ENCODE data around the gene C5orf52. TPM values are rescaled to one million over a fixed set of nuclear protein-coding genes. Genes with fewer than 3 reads are reported as not detected.

Gene C5orf52
- polyA plus RNA-seq, 2 of the 4 experiments (the other 2 are of a cell fraction) = not detected

DNA sequence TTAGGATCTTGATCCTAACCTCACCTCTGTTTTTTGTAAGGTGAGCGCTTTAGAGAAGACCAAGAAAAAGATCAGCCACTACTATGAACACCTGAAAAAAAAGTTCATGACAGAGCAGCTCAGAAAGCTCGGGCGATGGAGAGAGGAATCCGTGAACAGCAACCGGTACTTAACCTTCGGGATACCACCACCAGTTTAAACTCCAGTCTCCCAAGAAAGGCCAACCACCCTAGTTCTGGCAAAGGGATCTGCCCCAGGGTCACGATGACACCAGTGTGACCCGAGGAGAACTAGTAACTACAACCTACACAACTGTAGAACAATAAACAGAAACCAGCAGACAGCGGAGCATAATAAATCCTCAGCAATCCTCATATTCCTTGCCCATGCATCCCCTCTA is 8.5 kb downstream of the C5orf52 start:
- H3K4me3 ChIP-seq = no peak overlapping the region
- FAIRE-seq (no peak), DNase-seq (ENCODE audit: low read depth in 1 of 2, low spot score in 1 of 2) (no peak), ATAC-seq (no peak)
- ChIA-PET CTCF (interaction anchor here (0.5 to 1.3 kb wide), 2 partner anchors 39 to 106 kb away, joined by 3 to 6 read pairs; no protein-coding TSS in a partner anchor), POLR2A (no interaction called here)
- 72% methylated on average over 9 of the region's 9 CpGs for WGBS (ENCODE audit: missing lambda C conversion rate)
- no peak overlapping the region for H3K27ac ChIP-seq
- TF ChIP-seq POLR2AphosphoS2 (conservative IDR thresholded peaks at IDR 0.05; ENCODE audit: low read length) (no peak), TFCP2L1 (CRISPR knock-in tag; IDR thresholded peaks at IDR 0.05) (no peak), EHF (CRISPR knock-in tag; IDR thresholded peaks at IDR 0.05) (no peak), ZNF302 (CRISPR knock-in tag; IDR thresholded peaks at IDR 0.05) (no peak), ZC3H11A (IDR thresholded peaks at IDR 0.05) (no peak), HOXB5 (CRISPR knock-in tag; IDR thresholded peaks at IDR 0.05) (no peak), FOXS1 (CRISPR knock-in tag; IDR thresholded peaks at IDR 0.05) (no peak), MAFK (IDR thresholded peaks at IDR 0.05; ENCODE audit: partially characterized antibody) (no peak), MYC (IDR thresholded peaks at IDR 0.05; ENCODE audit: borderline replicate concordance, low read length) (no peak), GATA3 (IDR thresholded peaks at IDR 0.05; ENCODE audit: borderline replicate concordance) (no peak), NFE2L2 (conservative IDR thresholded peaks at IDR 0.05; ENCODE audit: low read length) (no peak), ZFP36 (IDR thresholded peaks at IDR 0.05; ENCODE audit: borderline replicate concordance, partially characterized antibody) (no peak), EHMT2 (IDR thresholded peaks at IDR 0.05; ENCODE audit: low read depth) (no peak), BHLHE40 (IDR thresholded peaks at IDR 0.05; ENCODE audit: low read depth, low read length) (no peak)
- TF ChIP-seq, protein P1, sequence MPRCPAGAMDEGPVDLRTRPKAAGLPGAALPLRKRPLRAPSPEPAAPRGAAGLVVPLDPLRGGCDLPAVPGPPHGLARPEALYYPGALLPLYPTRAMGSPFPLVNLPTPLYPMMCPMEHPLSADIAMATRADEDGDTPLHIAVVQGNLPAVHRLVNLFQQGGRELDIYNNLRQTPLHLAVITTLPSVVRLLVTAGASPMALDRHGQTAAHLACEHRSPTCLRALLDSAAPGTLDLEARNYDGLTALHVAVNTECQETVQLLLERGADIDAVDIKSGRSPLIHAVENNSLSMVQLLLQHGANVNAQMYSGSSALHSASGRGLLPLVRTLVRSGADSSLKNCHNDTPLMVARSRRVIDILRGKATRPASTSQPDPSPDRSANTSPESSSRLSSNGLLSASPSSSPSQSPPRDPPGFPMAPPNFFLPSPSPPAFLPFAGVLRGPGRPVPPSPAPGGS (IDR thresholded peaks at IDR 0.05) = no peak
- TF ChIP-seq, protein P2, sequence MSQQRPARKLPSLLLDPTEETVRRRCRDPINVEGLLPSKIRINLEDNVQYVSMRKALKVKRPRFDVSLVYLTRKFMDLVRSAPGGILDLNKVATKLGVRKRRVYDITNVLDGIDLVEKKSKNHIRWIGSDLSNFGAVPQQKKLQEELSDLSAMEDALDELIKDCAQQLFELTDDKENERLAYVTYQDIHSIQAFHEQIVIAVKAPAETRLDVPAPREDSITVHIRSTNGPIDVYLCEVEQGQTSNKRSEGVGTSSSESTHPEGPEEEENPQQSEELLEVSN (IDR thresholded peaks at IDR 0.05; ENCODE audit: borderline replicate concordance, low read depth) = no peak
- TF ChIP-seq, protein P3, sequence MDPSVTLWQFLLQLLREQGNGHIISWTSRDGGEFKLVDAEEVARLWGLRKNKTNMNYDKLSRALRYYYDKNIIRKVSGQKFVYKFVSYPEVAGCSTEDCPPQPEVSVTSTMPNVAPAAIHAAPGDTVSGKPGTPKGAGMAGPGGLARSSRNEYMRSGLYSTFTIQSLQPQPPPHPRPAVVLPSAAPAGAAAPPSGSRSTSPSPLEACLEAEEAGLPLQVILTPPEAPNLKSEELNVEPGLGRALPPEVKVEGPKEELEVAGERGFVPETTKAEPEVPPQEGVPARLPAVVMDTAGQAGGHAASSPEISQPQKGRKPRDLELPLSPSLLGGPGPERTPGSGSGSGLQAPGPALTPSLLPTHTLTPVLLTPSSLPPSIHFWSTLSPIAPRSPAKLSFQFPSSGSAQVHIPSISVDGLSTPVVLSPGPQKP (IDR thresholded peaks at IDR 0.05; ENCODE audit: low read depth, low read length) = no peak
- TF ChIP-seq, protein P4, sequence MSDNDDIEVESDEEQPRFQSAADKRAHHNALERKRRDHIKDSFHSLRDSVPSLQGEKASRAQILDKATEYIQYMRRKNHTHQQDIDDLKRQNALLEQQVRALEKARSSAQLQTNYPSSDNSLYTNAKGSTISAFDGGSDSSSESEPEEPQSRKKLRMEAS (IDR thresholded peaks at IDR 0.05) = no peak
- H3K4me1 ChIP-seq = no peaks in the 10 kb centered on the region
- no peak overlapping the region for H3K4me2 ChIP-seq
- H3K9me3 ChIP-seq = no peaks in the 10 kb centered on the region

DNA sequence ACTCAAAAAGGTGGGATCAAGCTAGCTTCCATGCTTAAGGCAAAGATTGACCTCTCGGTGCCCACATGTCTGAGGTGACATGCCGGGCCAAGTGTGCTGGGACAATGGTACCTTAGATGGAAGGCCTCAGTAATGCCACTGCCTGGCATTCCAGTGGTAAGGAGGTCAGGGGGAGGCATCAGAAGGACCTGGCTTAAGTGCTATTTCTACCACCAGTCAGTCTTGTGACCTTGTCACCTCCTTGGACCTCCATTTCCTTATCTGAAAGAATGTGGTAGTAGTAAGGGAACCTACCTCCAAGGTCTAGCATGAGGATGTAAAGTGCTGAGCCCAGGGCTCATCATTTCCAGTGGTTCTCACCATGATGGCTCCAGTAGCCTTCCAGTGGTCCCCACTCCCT is 8.9 kb downstream of the C5orf52 start:
- CTCF ChIA-PET = interaction anchor here (0.5 to 2.3 kb wide), 3 partner anchors 38 to 107 kb away, joined by 3 to 8 read pairs (median 3); partner anchors contain the start of gene LSM11
- Histone ChIP-seq H3K4me2 (no peak overlapping the region), H3K4me1 (no peaks in the 10 kb centered on the region), H3K4me3 (no peak overlapping the region), H3K9me3 (no peaks in the 10 kb centered on the region), H3K27ac (no peak overlapping the region)
- POLR2A ChIA-PET = no interaction called here
- WGBS (ENCODE audit: missing lambda C conversion rate) = 89% methylated on average over 2 of the region's 2 CpGs
- TF ChIP-seq POLR2A (IDR thresholded peaks at IDR 0.05; ENCODE audit: low read length) (no peak), RFX5 (IDR thresholded peaks at IDR 0.05) (no peak), NFE2L2 (conservative IDR thresholded peaks at IDR 0.05; ENCODE audit: low read length) (no peak), ZFP36 (IDR thresholded peaks at IDR 0.05; ENCODE audit: borderline replicate concordance, partially characterized antibody) (no peak)
- TF ChIP-seq, protein P5, sequence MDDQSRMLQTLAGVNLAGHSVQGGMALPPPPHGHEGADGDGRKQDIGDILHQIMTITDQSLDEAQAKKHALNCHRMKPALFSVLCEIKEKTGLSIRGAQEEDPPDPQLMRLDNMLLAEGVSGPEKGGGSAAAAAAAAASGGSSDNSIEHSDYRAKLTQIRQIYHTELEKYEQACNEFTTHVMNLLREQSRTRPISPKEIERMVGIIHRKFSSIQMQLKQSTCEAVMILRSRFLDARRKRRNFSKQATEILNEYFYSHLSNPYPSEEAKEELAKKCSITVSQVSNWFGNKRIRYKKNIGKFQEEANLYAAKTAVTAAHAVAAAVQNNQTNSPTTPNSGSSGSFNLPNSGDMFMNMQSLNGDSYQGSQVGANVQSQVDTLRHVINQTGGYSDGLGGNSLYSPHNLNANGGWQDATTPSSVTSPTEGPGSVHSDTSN (IDR thresholded peaks at IDR 0.05) = no peak
- TF ChIP-seq, protein P2 (IDR thresholded peaks at IDR 0.05; ENCODE audit: borderline replicate concordance, low read depth) = no peak
- TF ChIP-seq, protein P6, sequence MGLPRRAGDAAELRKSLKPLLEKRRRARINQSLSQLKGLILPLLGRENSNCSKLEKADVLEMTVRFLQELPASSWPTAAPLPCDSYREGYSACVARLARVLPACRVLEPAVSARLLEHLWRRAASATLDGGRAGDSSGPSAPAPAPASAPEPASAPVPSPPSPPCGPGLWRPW (IDR thresholded peaks at IDR 0.05) = no peak
- TF ChIP-seq, protein P1 (IDR thresholded peaks at IDR 0.05) = no peak
- FAIRE-seq = no peak
- ATAC-seq = no peak
- no peak for DNase-seq (ENCODE audit: low read depth in 1 of 2, low spot score in 1 of 2)

All from A549 (cell line).